Measurements from ENCODE around the gene PDXDC1.

The PDXDC1 gene

GRCh38 chr16:15051387-15051951 lies 76.6 kb downstream of the PDXDC1 start:
- TF ChIP-seq, protein P1, sequence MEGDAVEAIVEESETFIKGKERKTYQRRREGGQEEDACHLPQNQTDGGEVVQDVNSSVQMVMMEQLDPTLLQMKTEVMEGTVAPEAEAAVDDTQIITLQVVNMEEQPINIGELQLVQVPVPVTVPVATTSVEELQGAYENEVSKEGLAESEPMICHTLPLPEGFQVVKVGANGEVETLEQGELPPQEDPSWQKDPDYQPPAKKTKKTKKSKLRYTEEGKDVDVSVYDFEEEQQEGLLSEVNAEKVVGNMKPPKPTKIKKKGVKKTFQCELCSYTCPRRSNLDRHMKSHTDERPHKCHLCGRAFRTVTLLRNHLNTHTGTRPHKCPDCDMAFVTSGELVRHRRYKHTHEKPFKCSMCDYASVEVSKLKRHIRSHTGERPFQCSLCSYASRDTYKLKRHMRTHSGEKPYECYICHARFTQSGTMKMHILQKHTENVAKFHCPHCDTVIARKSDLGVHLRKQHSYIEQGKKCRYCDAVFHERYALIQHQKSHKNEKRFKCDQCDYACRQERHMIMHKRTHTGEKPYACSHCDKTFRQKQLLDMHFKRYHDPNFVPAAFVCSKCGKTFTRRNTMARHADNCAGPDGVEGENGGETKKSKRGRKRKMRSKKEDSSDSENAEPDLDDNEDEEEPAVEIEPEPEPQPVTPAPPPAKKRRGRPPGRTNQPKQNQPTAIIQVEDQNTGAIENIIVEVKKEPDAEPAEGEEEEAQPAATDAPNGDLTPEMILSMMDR (IDR thresholded peaks at IDR 0.05; ENCODE audit: low read depth, low read length) = no peak
- peaks cover 7% of the 10 kb centered on the region; the same call in 1 of the 2 replicates for H3K36me3 ChIP-seq
- no peak overlapping the region for H3K4me3 ChIP-seq (ENCODE audit: low read depth, low read length)
- no peak overlapping the region for H3K27ac ChIP-seq
- DNase-seq = no peak
- no peaks in the 10 kb centered on the region for H3K27me3 ChIP-seq (ENCODE audit: insufficient read depth, low read depth, severe bottlenecking)
- H3K9me3 ChIP-seq (ENCODE audit: severe bottlenecking) = no peaks in the 10 kb centered on the region

- no peak for DNase-seq
- H3K9me3 ChIP-seq (ENCODE audit: severe bottlenecking) = no peaks in the 10 kb centered on the region
- H3K36me3 ChIP-seq = no peaks in the 10 kb centered on the region
- H3K27me3 ChIP-seq (ENCODE audit: insufficient read depth, low read depth, severe bottlenecking) = no peaks in the 10 kb centered on the region
- H3K27ac ChIP-seq = no peak overlapping the region
- H3K4me3 ChIP-seq (ENCODE audit: low read depth, low read length) = no peak overlapping the region
- TF ChIP-seq, protein P1 (IDR thresholded peaks at IDR 0.05; ENCODE audit: low read depth, low read length) = no peak
Measured at GRCh38 chr16:15052747-15053476, 78.1 kb downstream of the PDXDC1 start.

DNA sequence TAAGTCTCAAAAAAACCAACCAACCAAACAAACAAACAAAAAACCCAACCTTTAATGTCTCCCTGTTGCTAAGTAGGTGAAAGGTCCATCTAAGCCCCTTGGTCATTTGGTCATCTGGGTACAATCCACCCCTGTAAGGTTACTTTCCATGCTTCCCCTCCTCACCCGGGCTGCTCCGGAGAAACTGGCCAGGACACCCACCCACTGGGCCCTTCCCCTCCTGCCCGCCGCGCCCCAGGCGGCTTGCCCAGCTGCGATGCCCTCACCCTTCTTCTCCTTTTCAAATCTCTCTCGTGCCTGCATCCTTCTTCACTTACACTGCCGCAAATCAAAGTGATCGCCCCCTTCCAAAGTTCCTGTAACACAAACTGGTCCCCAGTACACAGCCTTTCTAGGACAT lies 79.1 kb downstream of the PDXDC1 start:
- Histone ChIP-seq H3K27ac (no peak overlapping the region), H3K36me3 (no peaks in the 10 kb centered on the region), H3K27me3 (ENCODE audit: insufficient read depth, low read depth, severe bottlenecking) (no peaks in the 10 kb centered on the region), H3K9me3 (ENCODE audit: severe bottlenecking) (no peaks in the 10 kb centered on the region), H3K4me3 (ENCODE audit: low read depth, low read length) (no peak overlapping the region)
- TF ChIP-seq, protein P1 (IDR thresholded peaks at IDR 0.05; ENCODE audit: low read depth, low read length) = no peak
- DNase-seq = no peak

DNA sequence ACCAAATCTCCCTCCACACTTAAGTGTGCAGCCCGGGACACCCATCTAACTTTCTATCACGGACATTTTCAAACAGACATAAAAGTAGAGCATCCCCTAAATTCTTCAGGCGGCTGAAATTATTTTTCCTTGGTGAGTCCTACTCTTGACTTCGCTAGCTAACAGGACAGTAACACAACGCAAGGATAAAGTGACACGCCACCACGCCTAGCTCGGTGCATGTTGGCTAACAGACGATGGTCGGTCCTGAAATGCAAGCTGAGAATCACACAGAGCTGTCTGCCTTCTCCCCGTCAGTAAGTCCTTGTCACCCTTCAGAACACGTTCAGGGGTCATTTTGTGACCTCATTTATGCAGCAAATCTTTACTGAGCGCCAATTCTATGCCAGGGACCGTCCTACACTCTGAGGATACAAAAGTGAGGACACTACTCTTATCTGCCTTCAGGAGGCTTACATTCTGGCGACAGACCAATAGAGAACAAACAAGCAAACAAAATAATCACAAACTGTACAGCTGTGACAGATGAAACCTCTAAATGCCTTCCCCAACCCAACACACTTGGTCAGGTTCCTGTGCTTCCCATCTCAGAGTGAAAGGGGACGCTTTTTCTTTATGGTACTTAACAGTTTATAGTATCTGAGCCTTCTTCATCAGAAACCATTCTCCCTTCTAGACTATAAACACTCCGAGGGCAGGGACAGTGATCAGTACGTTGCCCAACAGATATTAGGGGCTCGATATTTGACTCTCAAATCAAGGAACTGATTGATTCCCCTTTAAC lies 79.7 kb downstream of the PDXDC1 start:
- peak overlapping the region; percentile 83 for H3K4me3 ChIP-seq (ENCODE audit: low read depth, low read length)
- 0 out of 2 replicates have a peak, but pooled peaks cover 6% of the 10 kb centered on the region for H3K36me3 ChIP-seq
- H3K27ac ChIP-seq = no peak overlapping the region
- no peak for DNase-seq
- TF ChIP-seq, protein P1 (IDR thresholded peaks at IDR 0.05; ENCODE audit: low read depth, low read length) = no peak
- no peaks in the 10 kb centered on the region for H3K9me3 ChIP-seq (ENCODE audit: severe bottlenecking)
- no peaks in the 10 kb centered on the region for H3K27me3 ChIP-seq (ENCODE audit: insufficient read depth, low read depth, severe bottlenecking)

DNA sequence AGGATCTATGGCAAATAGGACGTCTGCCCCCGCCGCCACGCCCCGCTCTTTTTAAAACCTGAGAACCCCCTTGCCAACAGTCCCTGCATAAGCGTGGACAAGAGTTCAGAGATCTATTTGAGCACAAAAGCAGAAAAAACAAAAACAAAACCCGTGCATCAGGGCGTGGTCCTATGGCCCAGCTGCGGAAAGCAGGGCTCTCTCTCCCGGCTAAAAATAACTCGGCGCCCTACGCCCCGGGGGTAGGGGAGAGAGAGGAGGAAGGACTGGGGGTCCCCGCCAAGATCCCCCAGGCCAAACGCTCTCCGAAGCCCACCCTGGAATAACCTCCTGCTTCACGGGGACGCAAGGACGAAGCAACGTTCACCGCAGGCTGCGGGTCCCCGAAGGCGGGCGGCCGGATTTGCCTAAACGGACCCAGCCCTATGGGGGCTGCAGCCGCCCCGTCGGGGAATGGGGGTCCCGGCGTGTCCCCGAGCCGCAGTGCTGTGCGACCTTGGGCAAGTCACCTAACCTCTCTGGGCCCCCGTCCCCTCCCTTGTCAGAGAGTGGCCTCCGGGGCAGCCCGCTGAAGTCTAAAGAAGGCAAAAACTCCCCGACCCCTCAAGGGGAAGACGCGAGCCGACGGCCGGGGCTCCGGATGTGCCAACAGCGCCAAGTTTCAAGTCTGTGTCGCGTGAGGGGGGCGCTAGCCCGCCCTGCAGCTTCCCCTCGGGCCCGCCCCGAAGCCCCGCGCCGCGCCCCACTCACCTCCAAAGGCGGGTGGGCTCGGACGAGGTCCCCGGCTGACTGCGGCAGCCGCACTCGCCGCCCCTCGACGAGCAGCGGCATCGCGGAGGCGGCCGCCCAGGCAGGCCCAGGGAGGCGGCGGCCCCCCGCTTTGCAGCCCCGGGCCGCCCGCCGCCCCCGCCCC lies 80.6 kb downstream of the PDXDC1 start:
- TF ChIP-seq, protein P1 (IDR thresholded peaks at IDR 0.05; ENCODE audit: low read depth, low read length) = peak; percentile 38
- peaks cover 11% of the 10 kb centered on the region; the same call in 1 of the 2 replicates for H3K36me3 ChIP-seq
- H3K27ac ChIP-seq = peak overlapping the region; percentile 73
- no peaks in the 10 kb centered on the region for H3K9me3 ChIP-seq (ENCODE audit: severe bottlenecking)
- DNase-seq = peak; percentile 53
- peak overlapping the region; percentile 83 for H3K4me3 ChIP-seq (ENCODE audit: low read depth, low read length)
- no peaks in the 10 kb centered on the region for H3K27me3 ChIP-seq (ENCODE audit: insufficient read depth, low read depth, severe bottlenecking)
